NCI-H146 treated with DMSO at 0.1 percent for 48 hours (cell line): ENCODE data around the gene ZP1.

ENCODE experiments used
- DNase-seq: peaks from one replicate; lab custom pipeline; 2025; ENCODE audit not compliant: unreplicated experiment; lab: John Stamatoyannopoulos, UW

ZP1 gene

GRCh38 chr11:60875366-60876167 is 8.2 kb downstream of the ZP1 start:
- DNase-seq = no peak

GRCh38 chr11:60876168-60876485 is 8.8 kb downstream of the ZP1 start:
- DNase-seq = no peak

GRCh38 chr11:60878245-60879101 is 11.1 kb downstream of the ZP1 start:
- DNase-seq = no peak

- no peak for DNase-seq
Measured at GRCh38 chr11:60879104-60879503, 11.8 kb downstream of the ZP1 start.

- no peak for DNase-seq
Measured at GRCh38 chr11:60879971-60880588, 12.7 kb downstream of the ZP1 start.

GRCh38 chr11:60880643-60881282 is 13.4 kb downstream of the ZP1 start:
- DNase-seq = peak; percentile 78

- DNase-seq = peak; percentile 49
Measured at GRCh38 chr11:60887556-60887955, 20.2 kb downstream of the ZP1 start.

GRCh38 chr11:60889869-60890311 is 22.5 kb downstream of the ZP1 start:
- no peak for DNase-seq

GRCh38 chr11:60890696-60891095 is 23.4 kb downstream of the ZP1 start:
- no peak for DNase-seq

- DNase-seq = no peak
Measured at GRCh38 chr11:60891103-60891741, 23.9 kb downstream of the ZP1 start.

- DNase-seq = no peak
Measured at GRCh38 chr11:60895687-60896086, 28.3 kb downstream of the ZP1 start.

- DNase-seq = no peak
Measured at GRCh38 chr11:60897496-60897895, 30.2 kb downstream of the ZP1 start.

GRCh38 chr11:60899046-60899936 is 31.9 kb downstream of the ZP1 start:
- DNase-seq = no peak

GRCh38 chr11:60899977-60900376 is 32.6 kb downstream of the ZP1 start:
- no peak for DNase-seq

- no peak for DNase-seq
Measured at GRCh38 chr11:60900673-60901404, 33.5 kb downstream of the ZP1 start.

GRCh38 chr11:60902625-60903024 is 35.3 kb downstream of the ZP1 start:
- no peak for DNase-seq

GRCh38 chr11:60905047-60905446 is 37.7 kb downstream of the ZP1 start:
- DNase-seq = peak; percentile 14

GRCh38 chr11:60905551-60906113 is 38.3 kb downstream of the ZP1 start:
- peak; percentile 14 for DNase-seq
